Stimulated activated CD8-positive, alpha-beta memory T cell treated with anti-CD3 and anti-CD28 coated beads, Interleukin-12 subunit alpha, Interleukin-12 subunit beta, amount 100 ng/mL, for 1 hour (primary cell): Measurements from ENCODE around the gene GRM6.

Experiments used
- DNase-seq: peaks from one replicate; pipeline ENCODE4 v3.0.0-alpha.2; 2020; ENCODE audit warnings: low read depth

The GRM6 gene

DNA sequence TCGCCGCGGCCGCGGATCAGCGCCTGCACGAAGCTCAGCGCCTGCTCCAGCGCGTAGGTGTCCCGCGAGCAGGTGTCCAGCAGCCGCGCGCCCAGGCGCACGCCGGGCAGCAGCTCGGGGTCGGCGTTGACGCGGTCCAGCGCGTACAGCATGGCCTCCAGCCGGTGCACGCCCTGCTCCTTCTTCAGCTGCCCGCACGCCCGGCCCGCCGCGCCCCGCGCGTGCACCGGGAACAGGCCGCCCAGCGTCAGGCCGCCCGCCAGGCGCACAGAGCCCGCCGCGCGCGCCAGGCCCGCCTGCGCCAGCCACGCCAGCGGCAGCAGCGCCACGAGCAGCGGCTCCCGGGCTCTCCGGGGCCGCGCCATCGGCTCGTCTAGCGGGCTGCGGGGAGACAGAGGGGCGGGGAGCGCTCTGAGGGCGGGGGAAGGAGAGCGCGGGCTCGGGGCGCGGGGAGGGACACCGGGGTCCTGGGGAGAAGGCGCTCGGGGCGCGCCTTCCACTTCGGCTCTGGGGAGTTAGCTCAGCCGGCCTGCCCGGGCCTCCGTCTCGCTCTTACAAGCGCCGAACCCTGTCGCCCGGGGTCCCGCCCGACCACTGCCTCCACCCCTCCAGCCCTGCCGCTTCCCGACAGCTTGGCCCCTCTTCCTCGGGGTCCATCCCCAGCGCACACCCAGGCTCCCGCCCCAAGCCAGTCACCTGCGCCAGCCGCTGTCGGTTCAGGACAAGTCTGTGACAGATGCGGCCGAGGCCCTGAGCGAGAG is at the start of gene GRM6:
GRM6 (minus strand) TSS at position 741 of the 761 bp plus-strand sequence; CDS start at position 365, 376 bp downstream.
- no peak for DNase-seq

DNA sequence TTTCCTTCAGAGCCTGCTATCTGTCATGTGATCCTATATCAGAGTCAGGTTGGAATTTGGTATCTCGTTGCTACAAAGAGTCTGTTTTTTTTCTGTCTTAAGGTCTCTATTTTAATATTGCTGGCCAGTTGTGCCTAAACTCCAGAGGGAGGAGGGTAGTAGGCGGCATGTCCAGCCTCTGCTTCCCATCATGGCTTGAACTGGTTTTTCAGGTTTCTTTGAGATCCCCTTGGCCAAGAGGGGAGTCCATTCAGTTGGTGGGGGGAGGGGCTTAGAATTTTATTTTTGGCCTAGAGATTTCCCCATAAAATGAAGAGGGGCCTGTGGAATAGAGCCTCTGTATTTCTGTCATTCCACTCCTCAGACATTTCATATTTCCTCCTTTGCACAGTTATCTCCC is 49.6 kb upstream of the GRM6 start:
- DNase-seq = no peak

DNA sequence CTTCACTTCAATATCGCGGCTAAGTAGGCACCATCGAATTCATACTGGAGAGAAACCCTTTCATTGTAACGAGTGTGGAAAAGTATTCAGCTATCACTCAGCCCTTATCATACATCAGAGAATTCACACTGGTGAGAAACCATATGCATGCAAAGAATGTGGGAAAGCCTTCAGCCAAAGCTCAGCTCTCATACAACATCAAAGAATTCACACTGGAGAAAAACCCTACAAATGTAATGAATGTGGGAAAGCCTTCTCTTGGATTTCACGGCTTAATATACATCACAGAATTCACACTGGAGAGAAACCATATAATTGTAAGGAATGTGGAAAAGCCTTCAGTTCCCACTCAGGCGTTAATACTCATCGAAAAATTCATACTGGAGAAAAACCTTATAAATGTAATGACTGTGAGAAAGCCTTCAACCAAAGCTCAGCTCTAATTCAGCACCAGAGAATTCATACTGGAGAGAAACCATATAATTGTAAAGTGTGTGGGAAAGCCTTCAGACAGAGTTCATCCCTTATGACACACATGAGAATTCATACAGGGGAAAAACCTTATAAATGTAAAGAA is 38.0 kb upstream of the GRM6 start:
- DNase-seq = no peak

DNA sequence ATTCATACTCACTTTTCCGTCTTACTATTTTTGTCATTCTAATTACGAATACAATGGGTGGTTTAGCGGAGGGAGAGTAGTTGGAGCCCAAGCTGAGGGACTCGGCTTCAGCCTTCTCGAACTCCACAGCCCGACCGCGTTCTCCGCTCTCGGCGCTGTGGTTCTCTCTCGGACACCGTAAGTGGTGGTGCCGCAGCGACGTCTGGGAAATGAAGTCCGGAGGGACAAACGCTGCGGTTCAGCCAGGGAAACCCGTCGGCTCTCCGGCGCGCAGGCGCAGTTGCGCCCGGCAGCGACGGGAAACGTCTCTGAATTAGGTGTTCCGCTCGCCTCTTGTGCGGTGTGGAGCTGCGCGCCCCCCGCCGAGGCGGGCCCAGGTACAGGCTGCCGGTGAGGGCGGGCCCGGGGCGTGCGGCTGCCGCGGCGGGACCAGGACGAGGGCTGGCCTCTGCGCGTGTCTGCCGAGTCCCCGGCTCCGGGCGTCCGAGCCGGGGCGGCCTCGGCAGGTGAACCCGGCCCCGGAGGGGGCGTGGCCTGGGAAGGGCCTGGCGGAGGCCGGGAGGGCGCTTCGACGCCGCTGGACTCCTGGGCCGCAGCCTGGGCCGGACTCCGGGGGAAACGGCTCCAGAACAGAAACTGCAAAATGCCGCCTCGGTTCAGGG is 28.5 kb upstream of the GRM6 start, which contains the start of gene ZNF879:
ZNF879 (plus strand) TSS at position 277 of the 662 bp plus-strand sequence. CDS start 1,201 bp downstream, outside the sequence.
- DNase-seq = peak; percentile 88

DNA sequence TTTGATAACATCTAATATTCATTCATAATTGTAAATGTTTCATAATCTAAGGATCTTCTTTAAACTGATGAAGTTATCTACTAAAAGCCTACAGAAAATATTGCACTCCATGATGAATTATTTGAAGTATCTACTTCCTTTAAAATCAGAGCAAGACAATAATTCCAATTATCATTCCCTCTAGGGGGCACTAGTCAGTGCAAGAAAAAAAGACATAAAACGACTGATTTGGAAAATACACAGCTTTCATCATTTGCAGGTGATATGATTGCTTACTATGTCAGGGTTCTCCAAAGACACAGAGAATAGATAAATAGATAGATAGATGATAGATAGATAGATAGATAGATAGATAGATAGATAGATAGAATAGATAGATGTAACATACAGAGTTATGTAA is 13.5 kb upstream of the GRM6 start:
- DNase-seq = no peak

DNA sequence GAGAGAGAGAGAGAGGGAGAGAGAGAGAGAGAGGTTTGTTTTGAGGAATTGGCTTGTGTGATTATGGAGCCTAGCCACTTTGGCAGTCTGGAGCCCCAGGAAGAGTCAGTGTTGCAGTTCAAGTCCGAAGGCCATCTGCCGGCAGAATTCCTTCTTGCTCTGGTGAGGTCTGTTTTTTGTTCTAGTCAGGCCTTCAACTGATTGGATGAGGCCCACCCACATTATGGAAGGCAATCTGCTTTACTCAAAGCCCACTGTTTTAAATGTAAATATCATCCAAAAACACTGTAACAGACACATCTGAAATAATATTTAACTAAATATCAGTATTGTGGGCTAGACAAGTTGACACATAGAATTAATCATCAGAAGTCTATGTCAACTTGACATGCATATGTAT is 11.4 kb upstream of the GRM6 start:
- no peak for DNase-seq

DNA sequence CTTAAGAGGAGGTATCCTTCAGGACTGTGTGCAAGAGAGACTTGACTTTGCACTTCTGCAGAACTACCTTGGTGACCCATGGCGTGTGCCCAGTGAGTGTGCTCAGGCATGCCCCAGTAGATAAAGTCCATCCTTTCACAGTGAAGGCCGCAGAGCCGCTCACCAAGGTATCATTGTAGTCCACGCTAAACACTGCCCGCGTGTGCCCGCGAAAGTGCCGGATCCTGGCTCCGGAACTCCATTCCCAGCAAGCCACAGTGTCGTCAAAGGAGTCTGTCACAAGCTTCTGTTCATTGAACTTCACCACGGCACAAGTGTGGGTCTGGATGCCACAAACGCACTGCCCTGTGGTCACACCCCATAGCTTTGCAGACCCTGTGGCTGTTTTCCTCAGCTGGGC is 3.3 kb upstream of the GRM6 start:
- no peak for DNase-seq

DNA sequence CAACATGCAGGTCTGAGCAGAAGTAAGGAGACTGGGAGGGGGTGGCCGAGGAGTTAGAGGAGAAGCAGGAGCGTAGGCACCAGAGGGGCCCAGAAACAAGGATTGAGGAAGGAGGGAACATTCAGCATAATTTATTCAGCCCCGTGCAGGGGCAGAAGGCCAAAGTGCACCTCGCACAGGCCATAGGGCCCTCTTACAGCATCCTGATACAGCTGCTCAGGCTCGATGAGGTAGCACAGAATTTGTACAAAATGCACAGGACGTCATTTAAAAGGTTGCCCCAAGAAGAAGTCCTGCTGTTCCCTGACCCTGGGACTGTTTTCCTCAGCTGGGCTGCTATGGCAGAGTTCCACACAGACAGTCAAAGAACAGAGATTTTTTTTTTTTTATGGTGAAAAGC is 2.1 kb upstream of the GRM6 start:
- DNase-seq = no peak

DNA sequence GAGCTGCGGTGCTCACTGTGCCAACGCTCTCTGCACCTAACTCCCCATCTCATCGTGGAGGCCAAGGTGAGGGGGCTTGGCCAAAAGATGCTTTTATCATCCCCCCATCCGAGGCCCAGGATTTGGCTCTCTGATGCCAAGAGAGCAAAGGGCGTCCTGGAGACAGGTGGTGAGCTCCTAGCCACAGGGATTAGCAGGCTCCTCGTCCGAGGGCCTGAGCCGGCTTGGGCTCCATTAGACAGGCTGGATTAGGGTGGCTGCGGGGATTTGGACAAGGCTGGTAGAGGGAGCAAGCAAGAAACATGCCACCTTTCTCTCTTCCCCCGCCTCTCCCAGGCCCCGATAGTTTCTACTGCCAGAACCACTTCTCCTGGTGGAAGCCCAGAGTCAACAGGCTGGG is 1.0 kb upstream of the GRM6 start:
- no peak for DNase-seq

DNA sequence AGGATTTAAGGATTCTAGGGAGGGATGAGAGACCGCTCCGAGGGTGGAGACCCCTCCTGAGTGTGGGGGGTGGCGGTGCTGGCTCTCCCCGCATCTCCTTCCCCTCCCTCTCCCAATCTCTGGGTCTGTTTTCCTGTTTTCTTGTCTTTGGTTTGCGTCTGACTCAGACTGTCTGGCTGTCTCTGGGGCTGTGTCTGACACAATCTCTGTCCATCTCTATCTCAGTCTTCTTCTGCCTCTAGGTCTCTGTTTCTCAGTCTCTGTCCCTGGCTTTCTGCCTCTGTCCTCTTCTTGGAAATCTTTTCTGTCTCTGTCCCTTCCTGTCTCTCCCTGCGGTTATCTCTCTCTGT is 196 bp upstream of the GRM6 start:
- no peak for DNase-seq

DNA sequence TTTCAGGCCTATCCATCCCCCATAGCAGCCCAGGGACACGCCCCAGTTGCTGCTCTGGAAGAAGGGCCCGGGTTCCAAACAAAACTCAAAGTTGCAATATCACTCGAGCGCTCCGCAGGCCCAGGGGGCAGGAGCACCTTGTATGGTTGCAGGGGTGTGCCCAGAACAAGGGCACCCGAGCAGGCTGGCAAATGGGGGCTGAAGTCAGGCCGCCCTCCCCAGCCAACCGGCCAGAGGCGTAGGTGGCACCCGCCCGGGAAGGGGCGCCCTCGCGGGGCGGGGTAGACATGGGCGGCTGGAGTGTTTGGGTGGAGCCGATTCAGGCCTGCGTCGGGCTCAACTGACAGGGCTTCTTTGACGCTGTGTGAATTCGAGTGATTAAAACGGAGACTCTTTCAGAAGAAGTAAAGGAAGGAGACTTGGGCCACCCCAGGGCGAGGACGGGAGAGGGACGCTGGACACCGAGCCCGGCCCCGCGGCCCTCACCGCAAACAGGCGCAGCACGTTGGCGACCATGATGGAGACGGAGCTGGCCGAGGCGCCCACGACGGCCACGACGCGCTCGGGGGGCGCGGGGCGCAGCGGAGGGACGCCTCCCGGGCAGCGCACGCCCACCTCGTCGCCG is 1.1 kb downstream of the GRM6 start:
- no peak for DNase-seq

DNA sequence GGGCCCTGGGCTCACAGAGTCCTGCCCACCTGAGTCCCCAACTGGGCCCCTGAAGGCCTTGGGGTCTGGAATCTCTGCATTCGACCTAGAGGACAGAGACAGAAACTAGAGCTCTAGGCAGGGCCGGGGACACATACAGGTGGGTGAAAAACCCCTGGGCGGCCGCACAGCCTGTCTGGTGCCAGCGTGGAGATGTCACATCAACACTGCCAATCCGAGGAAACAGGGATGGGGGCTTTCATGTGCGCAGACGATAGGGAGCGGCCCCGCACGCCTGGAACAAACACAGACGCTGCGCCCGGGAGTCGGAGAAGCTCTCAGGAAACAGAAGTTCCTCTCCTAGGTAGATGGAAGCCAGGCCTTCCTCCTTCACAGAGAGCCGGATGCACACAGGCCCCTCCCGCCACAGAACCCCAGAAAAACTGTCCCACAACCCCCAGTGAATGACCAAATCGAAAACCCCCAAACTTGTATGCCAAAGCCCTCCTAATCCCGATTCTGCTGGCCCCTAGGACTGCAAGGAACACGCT is 1.8 kb downstream of the GRM6 start:
- no peak for DNase-seq

DNA sequence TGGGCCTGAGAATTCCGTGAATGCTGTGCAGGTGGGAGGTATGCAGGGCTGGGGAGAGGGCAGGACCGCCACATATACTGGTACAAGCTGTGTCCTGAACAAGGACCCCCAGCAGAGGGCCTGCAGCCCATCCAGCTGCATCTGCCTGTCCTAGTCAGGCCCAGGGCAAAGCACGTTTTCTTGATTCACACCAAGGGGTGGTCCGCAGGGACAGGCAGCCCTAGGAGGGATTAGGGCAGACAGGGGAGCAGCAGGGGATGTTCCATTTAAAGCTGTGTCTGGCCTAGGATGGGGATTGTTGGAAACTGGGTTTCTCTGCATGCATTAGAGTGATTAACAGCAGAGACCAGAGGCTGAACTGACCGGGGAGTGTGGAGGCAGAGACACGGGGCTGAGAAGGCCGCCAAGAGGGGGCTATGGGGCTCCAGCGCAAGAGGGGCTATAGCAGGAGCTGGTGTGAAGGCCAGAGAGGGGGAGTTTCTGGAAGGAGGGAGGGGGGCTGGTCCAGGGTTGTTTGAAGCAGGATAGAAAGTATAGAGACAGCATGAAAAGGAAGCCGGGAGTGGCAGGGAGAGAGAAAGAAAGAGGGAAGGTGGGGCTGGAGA is 2.7 kb downstream of the GRM6 start:
- no peak for DNase-seq

DNA sequence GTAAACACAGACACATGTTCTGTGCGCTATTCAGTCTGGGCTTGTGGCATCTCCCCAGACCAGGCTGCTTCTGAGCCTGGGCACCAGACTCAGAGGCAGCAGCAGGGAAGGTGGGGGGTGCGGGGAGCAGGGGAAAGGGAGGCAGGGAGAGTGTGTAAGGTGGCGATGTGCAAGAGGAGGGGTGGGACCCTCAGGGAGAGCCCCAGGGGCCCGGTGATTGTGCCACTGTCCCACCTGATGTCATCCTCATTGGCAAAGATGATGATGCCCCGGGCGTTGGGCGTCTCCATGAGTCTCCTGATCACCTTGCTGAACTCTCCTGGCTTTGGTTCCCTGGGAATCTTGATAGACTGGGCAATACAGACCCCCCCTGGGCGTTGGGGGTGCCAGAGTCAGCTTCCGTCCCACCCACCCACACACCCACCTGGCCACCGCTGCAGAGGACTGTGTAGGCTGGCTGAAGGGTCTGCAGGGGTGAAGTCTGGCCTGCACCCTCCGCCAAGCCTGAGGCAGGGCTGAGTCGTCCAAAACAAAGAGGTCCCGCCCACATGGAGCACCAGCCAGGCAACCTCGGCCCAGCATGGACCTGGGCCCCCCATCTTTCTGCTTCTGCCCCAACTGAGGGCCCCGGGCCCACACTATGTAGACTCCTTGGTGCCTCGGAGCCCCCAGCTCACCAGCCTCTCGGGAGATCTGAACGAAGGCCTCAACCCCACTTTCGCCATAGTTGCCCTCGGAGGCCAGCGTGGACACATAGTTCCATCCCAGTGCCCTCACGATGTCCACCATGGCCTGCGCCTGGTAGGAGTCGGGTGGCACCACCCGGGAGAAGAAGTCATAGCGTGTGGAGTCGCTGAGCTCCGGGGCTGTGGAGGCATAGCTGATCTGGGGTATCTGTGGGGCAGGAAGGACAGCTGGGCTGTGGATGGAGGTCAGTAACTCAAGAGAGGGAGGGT is 3.7 kb downstream of the GRM6 start:
- DNase-seq = no peak

DNA sequence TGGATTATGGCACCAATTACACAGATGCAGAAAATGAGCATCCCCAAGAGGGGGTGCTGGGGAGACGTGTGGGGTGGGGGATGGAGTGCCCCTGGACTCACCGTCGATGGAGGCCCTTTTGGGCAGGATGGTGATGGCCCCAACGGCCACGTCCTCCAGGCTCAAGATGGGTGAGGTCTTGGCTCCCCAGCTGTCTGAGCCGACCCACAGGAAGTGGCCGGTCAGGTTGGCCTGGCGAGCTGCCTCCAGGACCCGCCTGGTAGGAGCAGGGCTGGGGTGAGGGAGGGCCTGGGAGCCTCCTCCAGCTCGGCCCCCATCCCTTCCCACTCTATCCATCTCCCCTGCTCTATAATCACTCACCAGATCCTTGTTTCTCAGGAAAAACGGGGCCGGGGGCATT is 4.6 kb downstream of the GRM6 start:
- DNase-seq = no peak

DNA sequence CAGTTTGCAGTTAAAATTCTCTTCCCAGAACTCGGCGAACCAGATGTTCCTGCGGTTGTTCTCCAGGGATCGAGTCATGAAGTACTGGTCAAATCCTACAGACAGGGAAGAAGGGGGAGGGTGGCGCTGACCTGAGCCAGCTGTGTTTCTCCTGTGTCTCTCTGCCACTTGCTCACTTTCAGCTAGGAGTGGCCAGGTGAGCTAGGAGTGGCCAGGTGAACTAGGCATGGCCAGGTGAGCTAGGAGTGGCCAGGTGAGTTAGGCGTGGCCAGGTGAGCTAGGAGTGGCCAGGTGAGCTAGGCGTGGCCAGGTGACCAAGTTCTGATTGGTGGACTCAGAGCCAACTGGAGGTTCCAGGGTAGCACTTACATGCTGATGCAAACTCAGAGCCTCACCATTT is 5.8 kb downstream of the GRM6 start:
- no peak for DNase-seq

DNA sequence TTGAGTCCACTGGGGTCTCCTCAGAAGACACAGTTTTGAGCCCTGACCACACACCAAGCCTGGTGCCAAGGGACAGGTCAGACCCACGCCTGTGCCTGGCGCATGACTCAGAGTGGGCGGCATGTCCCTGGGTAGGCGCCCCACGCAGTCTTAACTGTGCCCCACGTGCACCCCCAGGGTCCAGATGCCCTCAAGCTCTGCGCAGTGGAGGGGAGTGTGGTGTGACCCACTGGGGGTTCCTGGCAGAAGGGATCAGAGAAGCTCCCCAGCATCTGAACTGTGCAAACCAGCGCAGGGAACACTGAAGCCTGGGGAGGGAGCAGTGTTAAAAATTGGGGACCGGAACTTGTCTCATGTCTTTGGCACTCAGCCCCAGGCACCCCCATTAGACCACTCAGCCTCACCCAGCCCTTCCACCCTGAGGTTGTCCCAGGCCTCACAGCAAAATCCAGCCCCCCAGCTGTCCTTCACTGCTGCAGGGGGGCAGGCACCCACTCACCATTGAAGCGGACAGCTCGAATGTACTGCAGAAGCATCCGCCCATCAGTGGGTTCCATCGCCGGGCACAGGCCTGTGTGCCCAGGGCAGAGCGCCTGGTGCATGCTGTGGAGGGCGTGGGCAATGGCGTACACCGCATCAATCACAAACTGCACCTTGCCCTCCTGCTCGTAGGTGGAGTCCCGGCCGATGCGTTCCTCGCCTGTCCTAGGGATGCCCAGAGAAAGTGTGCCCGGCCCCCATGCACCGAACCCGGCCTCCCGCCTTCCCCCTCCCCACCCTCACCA is 6.5 kb downstream of the GRM6 start:
- DNase-seq = no peak

DNA sequence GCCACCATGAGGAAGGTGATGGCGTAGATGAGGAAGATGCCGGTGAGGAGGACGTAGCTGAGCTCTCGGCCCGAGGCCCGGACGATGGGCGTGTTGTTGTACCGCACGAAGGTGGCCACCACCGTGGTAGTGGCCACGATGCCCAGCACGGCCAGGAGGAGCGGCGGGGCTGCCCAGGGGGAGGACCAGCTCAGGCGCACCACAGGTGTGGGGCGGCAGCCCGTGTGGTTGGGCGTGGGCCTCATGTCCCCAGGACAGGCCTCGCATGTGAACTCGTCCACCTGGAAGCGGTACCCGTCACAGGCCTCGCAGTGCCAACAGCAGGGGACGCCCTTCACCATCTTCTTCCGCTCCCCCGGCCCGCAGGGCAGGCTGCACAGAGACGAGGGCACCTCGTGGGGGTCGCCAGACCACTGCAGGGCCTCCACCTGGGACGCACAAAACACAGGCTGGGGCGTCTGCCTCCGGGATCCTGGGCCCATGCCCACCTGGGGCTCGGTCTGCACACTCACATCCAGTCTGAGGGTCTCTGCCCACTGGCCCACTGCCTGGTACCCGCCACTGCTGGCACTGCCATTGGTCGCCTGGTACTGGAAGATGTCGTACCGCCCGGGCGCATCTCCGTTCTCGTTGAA is 8.7 kb downstream of the GRM6 start:
- DNase-seq = no peak

DNA sequence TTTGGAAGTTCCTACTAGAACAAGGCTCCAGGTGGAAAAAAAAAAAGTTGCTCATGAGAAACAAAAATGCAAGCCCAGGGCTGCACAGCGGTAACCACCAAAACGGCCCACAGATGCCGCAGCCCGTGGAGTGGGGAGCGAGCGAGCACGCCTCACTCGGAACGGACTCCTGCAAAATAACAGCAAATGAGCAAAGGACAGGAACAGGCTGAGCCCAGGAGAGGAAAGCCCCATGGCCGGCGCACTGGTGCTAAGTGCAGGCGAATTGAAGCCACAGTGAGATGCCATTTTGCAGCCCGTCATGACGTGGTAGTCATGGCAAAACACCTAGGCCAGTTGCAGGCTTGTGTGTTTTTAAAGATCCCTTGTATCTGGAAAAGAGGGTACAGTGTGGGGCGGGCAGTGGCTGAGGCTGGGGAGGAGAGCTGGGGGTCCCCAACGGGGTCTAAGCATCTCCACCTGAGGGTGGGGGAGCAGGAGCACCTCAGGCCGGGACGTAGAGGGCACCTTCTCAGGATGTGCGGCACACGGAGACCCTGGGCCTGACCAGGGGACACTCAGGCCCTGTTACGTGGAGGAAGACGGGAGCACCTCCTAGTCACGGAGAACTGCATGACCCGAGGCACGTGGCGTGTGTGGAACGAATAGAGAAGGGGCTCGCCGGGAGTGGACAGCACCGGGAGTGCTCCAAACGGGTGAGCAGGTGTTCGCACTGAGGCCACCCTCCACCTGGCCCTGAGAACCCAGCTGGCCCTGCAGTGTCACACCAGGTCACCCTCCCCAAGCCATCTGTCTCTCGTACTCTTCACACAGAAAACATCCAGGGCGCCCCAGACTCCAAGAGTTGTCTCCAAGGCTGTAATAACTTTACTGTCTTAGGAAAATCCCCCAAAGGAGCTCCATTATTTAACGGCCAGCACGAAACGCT is 10.7 kb downstream of the GRM6 start:
- DNase-seq = no peak
